ENCODE data around the gene NINL.
"Not testable (repeated sequence)": the region's sequence is repeated elsewhere in the genome, so short reads cannot be mapped to it uniquely, and the experiment has no call there.

The NINL gene

GRCh38 chr20:25553819-25554296, 31.5 kb downstream of the NINL start:
- DNase-seq (ENCODE audit: extremely low read depth in 1 of 2, low read depth in 1 of 2) = no peak

DNA sequence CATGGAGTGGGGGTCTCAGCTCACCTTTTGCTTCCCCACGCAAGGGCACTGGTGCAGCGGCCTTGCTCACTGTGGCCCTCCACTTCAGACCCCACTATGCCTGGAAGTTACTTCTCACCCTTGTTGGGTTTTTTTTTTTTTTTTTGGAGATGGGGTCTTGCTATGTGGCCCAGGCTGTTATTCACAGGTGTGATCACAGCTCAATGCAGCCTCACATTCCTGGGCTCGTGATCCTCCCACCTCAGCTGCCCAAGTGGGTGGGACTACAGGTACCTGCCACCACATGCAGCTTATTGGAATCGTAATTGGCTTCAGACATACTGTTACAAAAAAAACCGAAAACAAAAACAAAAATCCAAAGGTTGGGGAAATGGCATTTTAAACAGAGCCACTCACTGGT, 32.4 kb downstream of the NINL start:
- DNase-seq (ENCODE audit: extremely low read depth in 1 of 2, low read depth in 1 of 2) = no peak

GRCh38 chr20:25551413-25552215, 33.7 kb downstream of the NINL start:
- no peak for DNase-seq (ENCODE audit: extremely low read depth in 1 of 2, low read depth in 1 of 2)

- DNase-seq (ENCODE audit: extremely low read depth in 1 of 2, low read depth in 1 of 2) = not testable (repeated sequence)
These were observed 34.5 kb downstream of the NINL start for GRCh38 chr20:25550645-25551337.

- DNase-seq (ENCODE audit: extremely low read depth in 1 of 2, low read depth in 1 of 2) = no peak
These were observed 35.4 kb downstream of the NINL start for GRCh38 chr20:25549843-25550477.

- DNase-seq (ENCODE audit: extremely low read depth in 1 of 2, low read depth in 1 of 2) = no peak
These were observed 36.1 kb downstream of the NINL start for GRCh38 chr20:25549172-25549773.

DNA sequence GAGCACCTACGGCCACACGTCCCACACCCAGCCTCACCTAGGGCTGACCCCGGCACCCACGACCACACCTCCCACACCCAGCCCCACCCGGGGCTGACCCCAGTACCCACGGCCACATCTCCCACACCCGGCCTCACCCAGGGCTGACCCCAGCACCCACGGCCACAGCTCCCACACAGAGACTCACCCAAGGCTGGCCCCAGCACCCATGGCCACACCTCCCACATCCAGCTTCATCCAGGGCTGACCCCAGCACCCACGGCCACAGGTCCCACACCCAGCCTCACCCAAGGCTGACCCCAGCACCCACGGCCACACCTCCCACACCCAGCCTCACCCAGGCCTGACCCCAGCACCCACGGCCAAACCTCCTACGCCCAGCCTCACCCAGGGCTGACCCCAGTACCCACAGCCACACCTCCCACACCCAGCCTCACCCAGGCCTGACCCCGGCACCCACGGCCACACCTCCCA, 36.7 kb downstream of the NINL start:
- no peak for DNase-seq (ENCODE audit: extremely low read depth in 1 of 2, low read depth in 1 of 2)

DNA sequence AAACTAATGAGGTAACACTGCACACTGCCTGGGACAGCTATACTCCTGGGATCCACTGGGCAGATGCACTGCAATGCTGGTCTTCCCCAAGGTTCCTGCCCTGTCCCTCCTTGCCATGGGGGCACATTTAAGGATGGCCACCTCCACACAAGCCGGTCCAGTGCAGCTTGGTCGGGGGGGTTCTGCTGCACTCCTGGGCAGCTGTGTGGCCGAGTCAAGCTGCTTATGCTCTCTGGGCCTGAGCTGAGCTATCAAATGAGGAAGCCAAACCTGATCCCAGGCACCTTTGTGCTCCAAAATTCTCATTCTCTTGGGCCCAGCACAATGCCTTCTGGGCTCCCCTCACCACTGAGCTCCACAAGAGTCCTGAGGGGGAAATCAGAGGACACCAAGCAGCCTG, 37.3 kb downstream of the NINL start:
- no peak for DNase-seq (ENCODE audit: extremely low read depth in 1 of 2, low read depth in 1 of 2)

DNA sequence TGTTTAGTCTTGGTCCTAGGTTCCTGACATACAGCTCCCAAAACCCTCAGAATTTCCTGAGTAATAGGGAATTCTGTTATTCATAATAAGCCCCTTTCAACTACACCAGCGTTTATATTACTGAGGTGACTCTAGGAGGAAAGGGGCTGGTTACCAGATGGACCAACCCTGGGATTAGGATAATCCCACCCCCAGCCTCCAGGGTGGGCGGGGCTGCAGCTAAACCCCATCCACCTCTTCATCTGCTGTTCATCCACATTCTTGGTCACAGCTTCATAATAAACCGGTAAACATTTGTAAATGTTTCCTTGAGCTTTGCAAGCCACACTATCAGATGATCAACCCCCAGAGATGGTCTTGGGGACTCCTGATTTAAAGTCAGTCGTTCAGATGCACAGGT, 38.3 kb downstream of the NINL start:
- no peak for DNase-seq (ENCODE audit: extremely low read depth in 1 of 2, low read depth in 1 of 2)

DNA sequence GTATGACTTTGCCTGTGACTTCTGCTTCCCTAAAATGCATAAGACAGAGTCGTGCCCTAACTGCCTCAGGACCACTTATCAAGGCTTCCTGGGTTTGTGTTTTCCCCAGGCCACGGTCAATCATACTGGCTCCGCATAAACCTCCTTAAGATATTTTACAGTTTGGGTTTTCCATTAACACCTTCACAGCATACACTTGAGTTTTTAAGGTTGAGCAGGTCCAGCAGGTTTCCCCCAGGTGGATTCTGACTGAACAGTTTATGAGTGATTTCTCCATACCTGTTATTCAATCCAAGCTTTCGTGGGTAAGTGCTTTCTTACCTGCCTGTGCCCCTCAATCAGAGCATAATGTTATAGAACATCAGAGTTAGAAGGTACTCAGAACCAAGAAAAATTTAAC, 39.3 kb downstream of the NINL start:
- DNase-seq (ENCODE audit: extremely low read depth in 1 of 2, low read depth in 1 of 2) = no peak

GRCh38 chr20:25545171-25545570, 40.2 kb downstream of the NINL start:
- DNase-seq (ENCODE audit: extremely low read depth in 1 of 2, low read depth in 1 of 2) = no peak

DNA sequence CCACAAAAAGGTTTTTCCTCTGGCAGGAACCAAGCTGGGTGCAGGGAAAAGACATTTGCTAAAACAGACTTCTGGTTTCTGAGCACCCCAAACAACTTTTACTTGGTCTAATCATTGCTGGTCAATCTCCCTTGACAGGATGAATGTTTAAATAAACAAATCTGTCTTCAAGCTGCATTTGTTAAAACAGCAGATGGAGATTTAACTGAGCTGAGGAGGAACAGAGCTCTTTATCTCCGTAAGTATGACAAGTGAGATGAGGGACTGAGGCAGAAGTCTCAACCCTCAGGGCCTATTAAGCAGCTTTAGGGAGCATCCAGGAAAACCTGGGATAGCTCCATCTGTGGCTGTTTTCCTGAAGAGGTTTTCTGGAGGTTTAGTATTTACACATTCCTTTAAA, 40.6 kb downstream of the NINL start:
- no peak for DNase-seq (ENCODE audit: extremely low read depth in 1 of 2, low read depth in 1 of 2)

DNA sequence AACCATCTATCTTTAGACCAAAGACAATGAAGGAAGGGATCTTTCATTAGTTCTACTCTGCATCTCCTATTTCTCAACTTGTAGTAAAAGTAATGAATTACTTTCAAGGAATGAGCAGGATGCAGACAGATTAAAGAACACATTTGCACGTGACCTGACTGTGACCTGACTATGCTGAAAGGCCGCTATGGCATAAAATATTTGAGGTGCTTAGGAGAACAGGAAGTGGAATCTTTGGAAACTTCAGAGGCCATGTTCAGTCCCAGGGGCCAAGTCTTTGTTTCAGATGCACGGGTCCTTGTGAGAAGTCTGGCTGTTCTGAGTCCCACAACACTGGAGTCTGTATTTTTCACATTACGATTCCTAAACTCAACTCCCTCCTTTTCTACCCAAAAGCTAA, 41.0 kb downstream of the NINL start:
- DNase-seq (ENCODE audit: extremely low read depth in 1 of 2, low read depth in 1 of 2) = no peak

DNA sequence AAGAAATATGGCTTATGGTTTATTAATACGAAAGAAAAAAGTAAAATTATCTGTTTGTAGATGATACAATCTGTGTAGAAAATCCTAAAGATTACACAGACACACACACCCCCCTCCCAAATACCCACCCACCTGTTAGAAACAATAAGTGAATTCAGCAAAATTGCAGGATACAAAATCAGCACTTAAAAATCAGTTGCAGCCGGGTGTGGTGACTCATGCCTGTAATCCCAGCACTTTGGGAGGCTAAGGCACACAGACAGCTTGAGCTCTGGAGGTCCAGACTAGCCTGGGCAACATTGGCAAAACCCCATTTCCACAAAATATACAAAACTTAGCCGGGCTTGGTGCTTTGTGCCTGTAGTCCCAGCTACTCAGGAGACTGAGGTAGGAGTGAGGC, 42.3 kb downstream of the NINL start:
- no peak for DNase-seq (ENCODE audit: extremely low read depth in 1 of 2, low read depth in 1 of 2)

DNA sequence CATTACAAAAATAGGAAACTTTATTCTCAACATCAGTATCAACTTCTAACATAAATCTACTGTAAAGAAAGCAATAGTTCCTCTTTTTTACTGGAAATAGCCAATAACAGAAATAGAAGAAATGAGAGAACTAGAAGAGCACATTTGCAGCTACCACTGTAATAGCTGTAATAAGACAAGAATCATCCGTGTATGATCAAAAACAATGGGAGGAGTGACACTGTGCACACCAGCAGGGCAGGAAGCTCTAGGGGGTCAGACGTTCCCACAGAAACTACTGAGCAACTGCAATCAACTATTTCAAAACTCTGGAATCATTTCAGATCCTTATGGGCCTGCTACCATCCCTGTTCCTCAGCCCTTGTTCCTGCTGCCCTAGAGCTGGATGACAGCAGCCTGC, 43.7 kb downstream of the NINL start:
- DNase-seq (ENCODE audit: extremely low read depth in 1 of 2, low read depth in 1 of 2) = no peak

GRCh38 chr20:25539742-25540672, 45.3 kb downstream of the NINL start:
- DNase-seq (ENCODE audit: extremely low read depth in 1 of 2, low read depth in 1 of 2) = no peak

GRCh38 chr20:25538838-25539665, 46.3 kb downstream of the NINL start:
- no peak for DNase-seq (ENCODE audit: extremely low read depth in 1 of 2, low read depth in 1 of 2)

GRCh38 chr20:25537890-25538289, 47.4 kb downstream of the NINL start:
- no peak for DNase-seq (ENCODE audit: extremely low read depth in 1 of 2, low read depth in 1 of 2)

DNA sequence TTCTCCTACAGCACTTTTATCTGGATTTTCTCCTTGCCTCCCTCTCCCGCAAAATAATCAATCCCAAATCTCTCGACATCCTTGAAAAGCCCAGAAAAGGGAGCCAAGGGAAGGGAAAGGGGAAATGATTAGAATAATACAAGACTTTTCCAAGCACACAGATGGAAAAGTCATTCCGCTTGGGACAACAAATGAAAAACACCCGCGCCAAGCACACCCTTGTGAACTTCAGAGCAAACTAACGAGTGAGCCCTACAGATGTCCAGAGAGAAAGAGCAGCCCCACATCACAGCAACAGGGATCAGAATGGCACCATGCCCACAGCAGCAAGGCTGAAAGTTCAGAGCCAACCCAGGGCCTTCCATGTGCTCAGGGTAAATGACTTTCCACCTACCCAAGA, 49.6 kb downstream of the NINL start:
- no peak for DNase-seq (ENCODE audit: extremely low read depth in 1 of 2, low read depth in 1 of 2)
